Stomach (tissue), 9 donors: ENCODE results near the gene ETHE1. TPM values are rescaled to one million over a fixed set of nuclear protein-coding genes. Genes with fewer than 3 reads are reported as not detected.

ENCODE experiments used
- DNase-seq, 2 donors: peaks; one replicate each; pipeline versions ENCODE4 v3.0.0 to v3.0.0-alpha.2; 2013 to 2019
- H3K27ac ChIP-seq, 5 donors: fragments of 200-600 bp in 4 of 5; sonication (generic) in 4 of 5; one replicate each; pipeline ENCODE4 v1.5.1; 2013 to 2019; ENCODE audit warnings: mild to moderate bottlenecking in 1 of 5, moderate library complexity in 1 of 5
- H3K27me3 ChIP-seq, 3 donors: fragments of 200-600 bp; sonication (generic); one replicate each; pipeline ENCODE4 v1.5.1; 2017 to 2019; ENCODE audit warnings: mixed run types in 1 of 3
- H3K36me3 ChIP-seq, 4 donors: fragments of 200-600 bp; sonication (generic); 1 replicate in 3 of 4; 2 replicates in 1 of 4; pipeline ENCODE4 v1.5.1; 2016 to 2019
- H3K4me1 ChIP-seq, 4 donors: fragments of 200-600 bp; sonication (generic); one replicate each; pipeline ENCODE4 v1.5.1; 2016 to 2019
- H3K4me3 ChIP-seq, 4 donors: fragments of 200-600 bp; sonication (generic) in 3 of 4; one replicate each; pipeline ENCODE4 v1.5.1; 2016 to 2019; ENCODE audit warnings: mild to moderate bottlenecking in 1 of 4
- H3K9me3 ChIP-seq, 4 donors: fragments of 200-600 bp; sonication (generic); one replicate each; pipeline ENCODE4 v1.5.1; 2016 to 2019
- CTCF ChIP-seq, 7 experiments: fragments of 450-650 bp in 4 of 7; fragments of 200-600 bp in 3 of 7; sonication (generic) in 3 of 7; IDR thresholded peaks; one replicate each; pipeline ENCODE4 v1.5.1; 2016 to 2019; ENCODE audit warnings: antibody characterized with exemption in 7 of 7, control low read depth in 2 of 7, mild to moderate bottlenecking in 1 of 7
- EP300 ChIP-seq: sonication (generic); formaldehyde crosslinking; IDR thresholded peaks from one replicate; pipeline ENCODE4 v1.6.1; 2017; ENCODE audit warnings: antibody characterized with exemption
- POLR2A ChIP-seq, 4 donors: fragments of 450-650 bp; IDR thresholded peaks; one replicate each; pipeline ENCODE4 v1.6.1; 2016; ENCODE audit warnings: antibody characterized with exemption in 4 of 4, control low read depth in 2 of 4, mild to moderate bottlenecking in 1 of 4, moderate library complexity in 1 of 4
- POLR2AphosphoS5 ChIP-seq, 3 donors: sonication (generic); formaldehyde crosslinking; IDR thresholded peaks; one replicate each; pipeline ENCODE4 v1.6.1; 2016; ENCODE audit warnings: antibody characterized with exemption in 3 of 3
- WGBS, 5 donors: extraction: QIAGEN DNeasy Blood & Tissue Kit in 3 of 5; methylation state at CpG; one replicate each; pipeline versions ENCODE4 v1.1.5 to v1.1.7; 2013 to 2018; 5-methylcytosine and 5-hydroxymethylcytosine counted together
- intact Hi-C: fragments of 100-400 bp; cut with DNase I; formaldehyde crosslinking; loops from one replicate; pipeline ENCODE4 v1.15.1; 2023; ENCODE audit warnings: low total_unique reads
- polyA plus RNA-seq, 3 donors: library from polyadenylated mRNA; stranded (reverse); fragments of 200-250 nt; gene quantifications; one replicate each; pipeline ENCODE4 v1.2.3, GENCODE V29; 2013
- total RNA-seq, 5 donors: library from RNA; depleted of rRNA; stranded (reverse); fragments of >200 nt; gene quantifications; one replicate each; pipeline versions ENCODE4 v1.1.0 to v1.2.3, GENCODE V29; 2014 to 2016
- donor health status: healthy with polysubstance abuse.
- donor health status: Bipolar disorder and iron deficiency.
- donor health status: healthy.

The ETHE1 gene
- total and polyA plus RNA-seq, 8 donors: 42.6 to 157 (median 57.8) TPM

- H3K27ac ChIP-seq: peak within 1 kb of the TSS; percentile 85 to 94 (median 90)
- TF ChIP-seq POLR2AphosphoS5 (IDR thresholded peaks at IDR 0.05): peak; percentile 42 to 82 (median 47)
- TF ChIP-seq CTCF (IDR thresholded peaks at IDR 0.05): no peak
- no peak for TF ChIP-seq POLR2A (IDR thresholded peaks at IDR 0.05)
- no peak for TF ChIP-seq EP300
- 0 to 1% (median 0%) methylated on average over 24 to 47 of the region's 47 CpGs for WGBS, 5 donors
- H3K36me3 ChIP-seq: peaks cover 0 to 14% (median 9%) of the 10 kb centered on the region in 4 donors
- H3K4me1 ChIP-seq: peaks cover 24 to 46% (median 34%) of the 10 kb centered on the region in 4 donors
- peak; percentile 87 to 98 for DNase-seq
- H3K27me3 ChIP-seq: no peaks in the 10 kb centered on the region
- intact Hi-C loops: no loop called here
- no peaks in the 10 kb centered on the region for H3K9me3 ChIP-seq
- peak within 1 kb of the TSS; percentile 54 to 70 (median 58) for H3K4me3 ChIP-seq
These were observed 6.1 kb upstream of the ETHE1 start, which contains the start of gene ZNF575 for GRCh38 chr19:43532962-43533545. ZNF575 (plus strand) TSS chr19:43533188; CDS start chr19:43534423, 1,235 bp downstream.

GRCh38 chr19:43532571-43532961 is 5.6 kb upstream of the ETHE1 start:
- DNase-seq: peak in 1 of 2 donors; percentile 73
- peak overlapping the region; percentile 54 to 70 (median 58) for H3K4me3 ChIP-seq
- no peaks in the 10 kb centered on the region for H3K27me3 ChIP-seq
- H3K4me1 ChIP-seq: peaks cover 26 to 51% (median 38%) of the 10 kb centered on the region in 4 donors
- no peaks in the 10 kb centered on the region for H3K9me3 ChIP-seq
- H3K36me3 ChIP-seq: peaks cover 0 to 10% (median 5%) of the 10 kb centered on the region in 4 donors
- intact Hi-C loops: no loop called here
- H3K27ac ChIP-seq: peak overlapping the region; percentile 85 to 94 (median 90)
- TF ChIP-seq CTCF (IDR thresholded peaks at IDR 0.05) (no peak), POLR2AphosphoS5 (IDR thresholded peaks at IDR 0.05) (no peak), POLR2A (IDR thresholded peaks at IDR 0.05) (no peak), EP300 (no peak)
- WGBS, 5 donors: 0 to 1% (median 1%) methylated on average over 15 to 16 of the region's 16 CpGs

GRCh38 chr19:43527860-43528622 is 1.0 kb upstream of the ETHE1 start:
- peaks cover 27 to 59% (median 46%) of the 10 kb centered on the region in 4 donors for H3K4me1 ChIP-seq
- intact Hi-C loops: no loop called here

More at GRCh38 chr19:43527860-43528622, 1.0 kb upstream of the ETHE1 start:
- no peaks in the 10 kb centered on the region for H3K36me3 ChIP-seq
- no peaks in the 10 kb centered on the region for H3K27me3 ChIP-seq
- H3K4me3 ChIP-seq: peak overlapping the region in 2 of 4 donors; percentile 61 to 89
- DNase-seq: peak in 1 of 2 donors; percentile 42
- peak overlapping the region in 4 of 5 donors; percentile 87 to 94 (median 90) for H3K27ac ChIP-seq
- 36 to 50% (median 45%) methylated on average over 13 of the region's 13 CpGs for WGBS, 5 donors
- TF ChIP-seq POLR2AphosphoS5 (IDR thresholded peaks at IDR 0.05) (no peak), POLR2A (IDR thresholded peaks at IDR 0.05) (no peak), EP300 (no peak), CTCF (IDR thresholded peaks at IDR 0.05) (no peak)
- no peaks in the 10 kb centered on the region for H3K9me3 ChIP-seq
